Thoracic aorta (tissue), 2 donors: ENCODE measurements around the gene NRTN. TPM values are rescaled to one million over a fixed set of nuclear protein-coding genes. Genes with fewer than 3 reads are reported as not detected.

ENCODE experiments used
- ATAC-seq: fragments of 150-250 bp; one replicate; pipeline ENCODE4 v1.8.0; 2017; ENCODE audit warnings: low read depth; ENCODE audit not compliant: insufficient number of reproducible peaks, low FRiP score
- DNase-seq: peaks from one replicate; pipeline ENCODE4 v3.0.0-alpha.2; 2020; ENCODE audit warnings: low spot score
- H3K27ac ChIP-seq, 2 donors: fragments of 200-600 bp; sonication (generic); 1 replicate in 1 of 2; 2 replicates in 1 of 2; pipeline ENCODE4 v1.5.1; 2016; ENCODE audit warnings: mild to moderate bottlenecking in 2 of 2, moderate library complexity in 2 of 2
- H3K27me3 ChIP-seq: fragments of 200-600 bp; sonication (generic); replicated peaks from 2 replicates; pipeline ENCODE4 v1.6.0; 2016; ENCODE audit warnings: mild to moderate bottlenecking; ENCODE audit not compliant: insufficient read depth
- H3K36me3 ChIP-seq: fragments of 200-600 bp; sonication (generic); one replicate; pipeline ENCODE4 v1.5.1; 2016
- H3K4me1 ChIP-seq, 2 donors: fragments of 200-600 bp; sonication (generic); 1 replicate in 1 of 2; 2 replicates in 1 of 2; pipeline versions ENCODE4 v1.5.1 to v1.6.0; 2016; ENCODE audit warnings: low read depth in 2 of 2, mild to moderate bottlenecking in 1 of 2; ENCODE audit not compliant: control insufficient read depth in 1 of 2
- H3K4me3 ChIP-seq: fragments of 200-600 bp; sonication (generic); 2 replicates; pipeline ENCODE4 v1.5.1; 2016; ENCODE audit warnings: mild to moderate bottlenecking
- H3K9me3 ChIP-seq: fragments of 200-600 bp; sonication (generic); 2 replicates; pipeline ENCODE4 v1.5.1; 2016
- total RNA-seq, 2 donors: library from RNA; depleted of rRNA; stranded (reverse); fragments of >200 nt; gene quantifications; one replicate each; pipeline versions ENCODE4 v1.1.0 to v1.2.3, GENCODE V29; 2016
- TF ChIP-seq, protein P1 (sequence below): fragments of 200-600 bp; sonication (generic); IDR thresholded peaks from one replicate; pipeline ENCODE4 v1.5.1; 2019; ENCODE audit warnings: antibody characterized with exemption

The NRTN gene
- total RNA-seq: not detected

GRCh38 chr19:5804516-5805461, at the start of gene NRTN:
Gene NRTN (plus strand): TSS chr19:5805067. CDS start chr19:5824166, 19,099 bp downstream.
- Histone ChIP-seq H3K9me3 (no peaks in the 10 kb centered on the region), H3K4me3 (peak within 1 kb of the TSS; percentile 61), H3K36me3 (no peaks in the 10 kb centered on the region), H3K4me1 (peaks cover 4 to 7% of the 10 kb centered on the region in 2 donors), H3K27ac (peak within 1 kb of the TSS in 1 of 2 donors; percentile 34), H3K27me3 (peaks cover 16% of the 10 kb centered on the region)
- TF ChIP-seq, protein P1, sequence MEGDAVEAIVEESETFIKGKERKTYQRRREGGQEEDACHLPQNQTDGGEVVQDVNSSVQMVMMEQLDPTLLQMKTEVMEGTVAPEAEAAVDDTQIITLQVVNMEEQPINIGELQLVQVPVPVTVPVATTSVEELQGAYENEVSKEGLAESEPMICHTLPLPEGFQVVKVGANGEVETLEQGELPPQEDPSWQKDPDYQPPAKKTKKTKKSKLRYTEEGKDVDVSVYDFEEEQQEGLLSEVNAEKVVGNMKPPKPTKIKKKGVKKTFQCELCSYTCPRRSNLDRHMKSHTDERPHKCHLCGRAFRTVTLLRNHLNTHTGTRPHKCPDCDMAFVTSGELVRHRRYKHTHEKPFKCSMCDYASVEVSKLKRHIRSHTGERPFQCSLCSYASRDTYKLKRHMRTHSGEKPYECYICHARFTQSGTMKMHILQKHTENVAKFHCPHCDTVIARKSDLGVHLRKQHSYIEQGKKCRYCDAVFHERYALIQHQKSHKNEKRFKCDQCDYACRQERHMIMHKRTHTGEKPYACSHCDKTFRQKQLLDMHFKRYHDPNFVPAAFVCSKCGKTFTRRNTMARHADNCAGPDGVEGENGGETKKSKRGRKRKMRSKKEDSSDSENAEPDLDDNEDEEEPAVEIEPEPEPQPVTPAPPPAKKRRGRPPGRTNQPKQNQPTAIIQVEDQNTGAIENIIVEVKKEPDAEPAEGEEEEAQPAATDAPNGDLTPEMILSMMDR: no peak
- ATAC-seq: no peak
- no peak for DNase-seq

DNA sequence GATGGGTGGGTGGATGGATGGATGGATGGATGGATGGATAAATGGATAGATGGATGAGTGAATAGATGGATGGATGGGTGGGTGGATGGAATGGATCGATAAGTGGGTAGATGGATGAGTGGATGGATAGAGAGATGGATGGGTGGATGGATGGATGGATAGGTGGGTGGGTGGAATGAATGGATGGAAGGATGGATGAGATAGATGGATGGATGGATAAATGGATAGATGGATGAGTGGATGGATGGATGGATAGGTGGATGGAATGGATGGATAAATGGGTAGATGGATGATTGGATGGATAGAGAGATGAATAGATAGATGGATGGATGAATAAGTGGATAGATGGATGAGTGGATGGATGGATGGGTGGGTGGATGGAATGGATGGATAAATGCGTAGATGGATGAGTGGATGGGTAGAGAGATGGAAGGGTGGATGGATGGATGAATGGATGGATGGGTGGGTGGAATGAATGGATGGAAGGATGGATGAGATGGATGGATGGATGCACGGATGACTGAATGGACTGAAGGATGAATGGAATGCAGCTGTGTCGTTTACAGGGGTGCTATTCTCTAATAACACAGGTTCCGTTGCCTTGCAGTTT, 42.2 kb upstream of the NRTN start:
- DNase-seq (no peak), ATAC-seq (no peak)
- Histone ChIP-seq H3K27me3 (no peaks in the 10 kb centered on the region), H3K36me3 (no peaks in the 10 kb centered on the region), H3K27ac (no peak overlapping the region), H3K4me1 (no peaks in the 10 kb centered on the region), H3K4me3 (no peak overlapping the region), H3K9me3 (no peaks in the 10 kb centered on the region)
- TF ChIP-seq, protein P1: no peak

- Histone ChIP-seq H3K27me3 (no peaks in the 10 kb centered on the region), H3K4me3 (no peak overlapping the region), H3K4me1 (no peaks in the 10 kb centered on the region), H3K9me3 (no peaks in the 10 kb centered on the region), H3K27ac (no peak overlapping the region), H3K36me3 (no peaks in the 10 kb centered on the region)
- ATAC-seq (no peak), DNase-seq (no peak)
- TF ChIP-seq, protein P1: no peak
Measured at GRCh38 chr19:5765220-5765619, 39.6 kb upstream of the NRTN start.

- H3K27me3 ChIP-seq: no peaks in the 10 kb centered on the region
- no peaks in the 10 kb centered on the region for H3K36me3 ChIP-seq
- H3K4me3 ChIP-seq: no peak overlapping the region
- H3K9me3 ChIP-seq: no peaks in the 10 kb centered on the region
- H3K4me1 ChIP-seq: no peaks in the 10 kb centered on the region
- no peak for DNase-seq
- no peak for ATAC-seq
- TF ChIP-seq, protein P1: no peak
- H3K27ac ChIP-seq: no peak overlapping the region
Measured at GRCh38 chr19:5767949-5768348, 36.9 kb upstream of the NRTN start.

- no peak overlapping the region for H3K4me3 ChIP-seq
- no peak overlapping the region for H3K27ac ChIP-seq
- no peaks in the 10 kb centered on the region for H3K27me3 ChIP-seq
- H3K9me3 ChIP-seq: no peaks in the 10 kb centered on the region
- no peaks in the 10 kb centered on the region for H3K36me3 ChIP-seq
- DNase-seq (no peak), ATAC-seq (no peak)
- no peaks in the 10 kb centered on the region for H3K4me1 ChIP-seq
- TF ChIP-seq, protein P1: no peak
Measured at GRCh38 chr19:5772416-5772815, 32.5 kb upstream of the NRTN start.
